GM12878 (cell line): ENCODE measurements around the gene TATDN3. TPM values are rescaled to one million over a fixed set of nuclear protein-coding genes. Genes with fewer than 3 reads are reported as not detected.
A peak's percentile ranks its signal among the peaks of the same experiment; 100 is the strongest.

Source experiments
- ATAC-seq: fragments of 200-7000 bp; cut with Tn5 transposase; 3 replicates; pipeline ENCODE4 v1.9.1; 2020; ENCODE audit warnings: mild to moderate bottlenecking, moderate library complexity
- BruUV-seq: library from RNA; stranded (reverse); fragments of 400-500 nt; replicated peaks from 2 replicates; lab custom pipeline; 2021; lab: Mats Ljungman, UMichigan
- CTCF ChIA-PET: fragments of 300-600 bp; sonication (Branson Sonifier 250); formaldehyde crosslinking; extraction: SDS; loops from one replicate; lab custom pipeline; 2021; ENCODE audit warnings: inconsistent platforms; lab: Yijun Ruan, JAX
- POLR2A ChIA-PET: fragments of 350-600 bp; formaldehyde crosslinking; extraction: SDS; loops from one replicate; lab custom pipeline; 2021; ENCODE audit warnings: inconsistent platforms; lab: Charles Lee
- RAD21 ChIA-PET: fragments of 300-600 bp; sonication (Branson Sonifier 250); formaldehyde crosslinking; loops from one replicate; lab custom pipeline; 2023; ENCODE audit warnings: antibody characterized with exemption; ENCODE audit not compliant: unreplicated experiment; lab: Charles Lee
- SMC1A ChIA-PET: fragments of 300-600 bp; sonication (Branson Sonifier 250); formaldehyde crosslinking; loops from one replicate; lab custom pipeline; 2023; ENCODE audit not compliant: unreplicated experiment, uncharacterized antibody; lab: Charles Lee
- DNase-seq: peaks from one replicate; pipeline ENCODE4 v3.0.0-alpha.2; 2011; ENCODE audit warnings: low read depth, low spot score
- FAIRE-seq: peaks from 3 replicates; lab custom pipeline; 2011; peaks lifted over from hg19 to GRCh38; lab: Jason Lieb, UNC
- H2AFZ ChIP-seq: 2 replicates; pipeline ENCODE4 v1.6.0; 2011; ENCODE audit warnings: low read depth, low read length, control low read depth; ENCODE audit not compliant: control insufficient read depth
- H3K27ac ChIP-seq: 2 replicates; pipeline ENCODE4 v1.5.1; 2011; ENCODE audit warnings: control low read depth; ENCODE audit not compliant: control insufficient read depth, insufficient read depth
- H3K27me3 ChIP-seq, 2 experiments: replicated peaks in 1 of 2; 2 replicates each; pipeline versions ENCODE4 v1.6.0 to v1.6.1; 2011; ENCODE audit warnings: low read length in 1 of 2; ENCODE audit not compliant: control insufficient read depth in 2 of 2, insufficient read depth in 2 of 2
- H3K36me3 ChIP-seq, 2 experiments: 2 replicates each; pipeline ENCODE4 v1.5.1; 2011; ENCODE audit warnings: low read length in 1 of 2; ENCODE audit not compliant: control insufficient read depth in 2 of 2, insufficient read depth in 2 of 2
- H3K4me1 ChIP-seq: 2 replicates; pipeline ENCODE4 v1.6.1; 2011; ENCODE audit warnings: mild to moderate bottlenecking, low read length, moderate library complexity, mixed read lengths; ENCODE audit not compliant: control insufficient read depth, insufficient read depth
- H3K4me2 ChIP-seq: 2 replicates; pipeline ENCODE4 v1.6.0; 2011; ENCODE audit warnings: control low read depth; ENCODE audit not compliant: control insufficient read depth, insufficient read depth
- H3K4me3 ChIP-seq: fragments of 200-600 bp; sonication (generic); 2 replicates; pipeline ENCODE4 v1.5.1; 2016
- H3K79me2 ChIP-seq: 2 replicates; pipeline ENCODE4 v1.6.0; 2011; ENCODE audit warnings: low read length; ENCODE audit not compliant: control insufficient read depth, insufficient read depth
- H3K9ac ChIP-seq: 2 replicates; pipeline ENCODE4 v1.8.0; 2011; ENCODE audit warnings: low read length, control low read depth, mixed read lengths; ENCODE audit not compliant: control insufficient read depth, insufficient read depth
- H3K9me3 ChIP-seq: replicated peaks from 3 replicates; pipeline ENCODE4 v1.5.1; 2011; ENCODE audit warnings: mild to moderate bottlenecking, low read length; ENCODE audit not compliant: control insufficient read depth, insufficient read depth
- H4K20me1 ChIP-seq: 2 replicates; pipeline ENCODE4 v1.6.0; 2011; ENCODE audit not compliant: control insufficient read depth, insufficient read depth
- IKZF2 ChIP-seq, 2 experiments: fragments of 450-650 bp; IDR thresholded peaks; 2 replicates each; pipeline ENCODE4 v1.6.1; 2017; ENCODE audit warnings: mild to moderate bottlenecking in 2 of 2, moderate library complexity in 2 of 2
- WGBS: methylation state at CpG from one replicate; pipeline ENCODE4 v1.1.6; 2016; ENCODE audit warnings: low lambda C conversion rate; ENCODE audit not compliant: insufficient replicate concordance, insufficient coverage; ENCODE audit errors: missing lambda C conversion rate; 5-methylcytosine and 5-hydroxymethylcytosine counted together
- in situ Hi-C: fragments of 300-500 bp; cut with MboI; formaldehyde crosslinking; loops from 9 replicates; pipeline ENCODE4 v1.14.3; 2018; ENCODE audit warnings: mixed read lengths
- intact Hi-C: fragments of 100-400 bp; cut with micrococcal nuclease; formaldehyde crosslinking; loops from one replicate; pipeline ENCODE4 v1.14.2; 2022; ENCODE audit not compliant: unreplicated experiment
- polyA plus RNA-seq, 11 experiments: library from polyadenylated mRNA; depleted of rRNA in 4 of 11; unstranded in 6 of 11; stranded (reverse) in 5 of 11; fragments of >200 nt; fragmentation: Nextera tagmentation in 4 of 11; fragmentation: Illumina TruSeq in 1 of 11; extraction: Ambion mirVana in 4 of 11; extraction: Trizol in 1 of 11; gene quantifications; 1 replicate in 1 of 11; 2 replicates in 10 of 11; pipeline versions ENCODE4 v1.2.1 to v1.2.3, GENCODE V29; 2011 to 2016; ENCODE audit warnings: inconsistent platforms in 2 of 11, missing spikeins in 2 of 11, low read depth in 1 of 11
- total RNA-seq, 4 experiments: library from RNA; depleted of rRNA in 3 of 4; stranded (reverse); fragments of >200 nt in 3 of 4; fragmentation: Illumina TruSeq in 1 of 4; extraction: Trizol in 1 of 4; gene quantifications; 2 replicates each; pipeline versions ENCODE4 v1.2.1 to v1.2.3, GENCODE V29; 2013 to 2021
- TF ChIP-seq, protein P1 (sequence below): IDR thresholded peaks from 2 replicates; pipeline ENCODE4 v1.6.1; 2012; ENCODE audit warnings: mild to moderate bottlenecking, low read depth, low read length

Gene TATDN3
- total and polyA plus RNA-seq, 10 of the 15 experiments (the other 5 are each of a cell fraction or from before 2014, with no cell fraction given) = 15.5 to 40.0 (median 22.7) TPM

DNA sequence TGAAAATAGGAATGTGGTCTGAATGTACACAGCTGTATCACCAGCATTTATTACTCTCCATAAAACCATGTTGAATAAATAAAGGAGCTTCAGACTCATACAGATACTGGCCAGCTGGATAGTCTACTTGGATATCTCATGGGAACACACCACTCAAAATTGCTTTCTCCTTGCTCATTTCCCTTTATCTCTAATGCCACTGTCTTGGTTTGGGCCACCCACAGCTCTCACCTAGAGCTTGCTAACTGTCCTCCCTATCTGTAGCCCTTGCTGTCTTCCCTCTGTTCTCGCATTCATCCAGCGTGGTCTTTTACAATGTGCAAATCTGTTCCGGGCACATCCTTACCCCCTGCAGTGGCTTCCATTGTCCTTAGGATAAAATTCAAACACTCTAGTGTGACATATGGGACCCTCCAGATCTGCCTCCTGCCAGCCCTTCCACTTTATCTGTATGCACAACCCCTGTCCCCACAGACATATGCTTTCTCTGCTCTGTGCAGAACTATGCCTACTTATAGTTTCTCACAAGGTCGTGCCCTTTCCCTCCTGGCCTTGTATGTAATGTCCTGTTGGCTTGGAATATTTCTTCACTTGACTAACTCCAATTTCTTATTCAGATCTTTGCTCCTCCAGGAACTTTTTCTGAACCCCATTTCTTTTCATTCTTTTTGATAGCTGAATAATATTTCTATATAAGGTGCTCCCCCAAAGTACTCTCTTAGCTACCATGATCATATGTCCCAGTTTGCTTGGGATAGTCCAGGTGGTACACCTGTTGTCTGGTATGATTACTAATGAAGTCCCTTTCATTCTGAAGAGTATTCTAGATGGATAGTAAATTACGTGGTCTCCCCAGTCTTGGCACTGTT is 69.3 kb downstream of the TATDN3 start:
- ChIA-PET POLR2A (interaction anchor here (0.6 to 1.8 kb wide), 11 partner anchors 8 to 97 kb away, joined by 3 to 11 read pairs (median 3); partner anchors contain the start of gene VASH2), SMC1A (interaction anchor here (0.6 to 6.0 kb wide), 24 partner anchors 8 to 190 kb away, joined by 3 to 35 read pairs (median 4); no protein-coding TSS in a partner anchor), RAD21 (interaction anchor here (0.6 to 2.5 kb wide), 14 partner anchors 10 to 406 kb away, joined by 3 to 9 read pairs (median 4); no protein-coding TSS in a partner anchor), CTCF (interaction anchor here (0.9 to 2.2 kb wide), 10 partner anchors 19 to 228 kb away, joined by 3 to 6 read pairs (median 3); no protein-coding TSS in a partner anchor)
- H2AFZ ChIP-seq = no peak overlapping the region
- H3K9me3 ChIP-seq = no peaks in the 10 kb centered on the region; the same call in 2 of the 3 replicates
- H3K27me3 ChIP-seq = no peaks in the 10 kb centered on the region
- in situ Hi-C loops (no loop called here), intact Hi-C loops (loop anchor here (5.0 to 10.0 kb wide), 2 partner anchors 96 to 256 kb away; partner anchors contain the start of gene ATF3)
- no peaks in the 10 kb centered on the region for H3K36me3 ChIP-seq
- peak; percentile 52 for FAIRE-seq
- peak overlapping the region; percentile 63 for H3K4me3 ChIP-seq
- H3K4me2 ChIP-seq = peak overlapping the region; percentile 68
- BruUV-seq = no TSS peak
- peaks cover 6% of the 10 kb centered on the region for H3K4me1 ChIP-seq
- H3K27ac ChIP-seq = peak overlapping the region; percentile 45
- peak overlapping the region; percentile 24; the same call in 1 of the 2 replicates for H3K9ac ChIP-seq
- DNase-seq = no peak
- H3K79me2 ChIP-seq = peaks cover 72% of the 10 kb centered on the region
- no peaks in the 10 kb centered on the region for H4K20me1 ChIP-seq
- TF ChIP-seq, protein P1, sequence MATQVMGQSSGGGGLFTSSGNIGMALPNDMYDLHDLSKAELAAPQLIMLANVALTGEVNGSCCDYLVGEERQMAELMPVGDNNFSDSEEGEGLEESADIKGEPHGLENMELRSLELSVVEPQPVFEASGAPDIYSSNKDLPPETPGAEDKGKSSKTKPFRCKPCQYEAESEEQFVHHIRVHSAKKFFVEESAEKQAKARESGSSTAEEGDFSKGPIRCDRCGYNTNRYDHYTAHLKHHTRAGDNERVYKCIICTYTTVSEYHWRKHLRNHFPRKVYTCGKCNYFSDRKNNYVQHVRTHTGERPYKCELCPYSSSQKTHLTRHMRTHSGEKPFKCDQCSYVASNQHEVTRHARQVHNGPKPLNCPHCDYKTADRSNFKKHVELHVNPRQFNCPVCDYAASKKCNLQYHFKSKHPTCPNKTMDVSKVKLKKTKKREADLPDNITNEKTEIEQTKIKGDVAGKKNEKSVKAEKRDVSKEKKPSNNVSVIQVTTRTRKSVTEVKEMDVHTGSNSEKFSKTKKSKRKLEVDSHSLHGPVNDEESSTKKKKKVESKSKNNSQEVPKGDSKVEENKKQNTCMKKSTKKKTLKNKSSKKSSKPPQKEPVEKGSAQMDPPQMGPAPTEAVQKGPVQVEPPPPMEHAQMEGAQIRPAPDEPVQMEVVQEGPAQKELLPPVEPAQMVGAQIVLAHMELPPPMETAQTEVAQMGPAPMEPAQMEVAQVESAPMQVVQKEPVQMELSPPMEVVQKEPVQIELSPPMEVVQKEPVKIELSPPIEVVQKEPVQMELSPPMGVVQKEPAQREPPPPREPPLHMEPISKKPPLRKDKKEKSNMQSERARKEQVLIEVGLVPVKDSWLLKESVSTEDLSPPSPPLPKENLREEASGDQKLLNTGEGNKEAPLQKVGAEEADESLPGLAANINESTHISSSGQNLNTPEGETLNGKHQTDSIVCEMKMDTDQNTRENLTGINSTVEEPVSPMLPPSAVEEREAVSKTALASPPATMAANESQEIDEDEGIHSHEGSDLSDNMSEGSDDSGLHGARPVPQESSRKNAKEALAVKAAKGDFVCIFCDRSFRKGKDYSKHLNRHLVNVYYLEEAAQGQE = no peak
- no peak for TF ChIP-seq IKZF2 (IDR thresholded peaks at IDR 0.05)
- TF ChIP-seq, all 136 proteins: peak for 0
- 80% methylated on average over 5 of the region's 5 CpGs for WGBS
- no peak for ATAC-seq
